ENCODE results near the gene SYNPO.

GRCh38 chr5:150655221-150655620 lies 14.8 kb downstream of the SYNPO start:
- TF ChIP-seq USF1 (IDR thresholded peaks at IDR 0.05; ENCODE audit: borderline replicate concordance, low read depth), result no peak
- no peak for TF ChIP-seq TAF1 (IDR thresholded peaks at IDR 0.05; ENCODE audit: borderline replicate concordance, low read depth, low read length)

Measured in SK-N-SH (cell line).